ENCODE results near the gene HAGHL.

The HAGHL gene

DNA sequence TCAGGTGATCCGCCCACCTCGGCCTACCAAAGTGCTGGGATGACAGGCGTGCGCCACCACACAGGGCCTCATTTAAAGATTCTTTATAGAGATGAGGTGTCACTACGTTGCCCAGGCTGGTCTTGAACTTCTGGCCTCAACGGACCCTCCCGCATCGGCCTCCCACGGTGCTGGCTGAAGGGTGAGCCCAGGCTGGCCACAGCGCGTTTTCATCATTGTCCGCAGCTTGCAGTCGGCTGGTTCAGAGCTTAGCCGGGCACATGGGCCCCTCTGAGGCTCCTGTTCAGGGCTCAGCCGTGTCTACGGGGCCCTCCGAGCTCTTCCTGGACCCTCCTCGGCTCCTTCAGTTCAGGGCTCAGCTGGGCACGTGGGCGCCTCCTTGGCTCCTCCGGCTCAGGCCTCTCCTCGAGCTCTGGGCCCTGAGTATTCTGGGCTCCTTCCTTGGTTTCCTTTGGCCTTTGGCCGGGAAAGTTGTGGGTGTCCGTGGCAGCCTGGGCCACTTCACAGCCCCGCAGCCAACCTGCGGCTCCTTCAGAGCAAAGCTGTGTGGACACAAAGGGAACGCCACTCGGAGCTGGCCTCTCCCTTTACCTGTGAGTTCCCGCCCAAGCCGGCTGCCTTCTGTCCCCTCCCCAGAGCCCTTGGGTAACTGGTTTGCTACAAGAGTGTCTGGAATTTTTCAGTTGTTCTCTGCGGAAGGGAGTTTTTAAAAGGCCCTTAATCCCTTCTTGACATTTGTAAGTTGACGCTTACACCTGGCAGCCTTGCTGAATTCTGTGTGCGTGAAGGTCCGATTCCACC, 32.4 kb downstream of the HAGHL start:
- no peak for DNase-seq (ENCODE audit: low read depth in 2 of 2)

DNA sequence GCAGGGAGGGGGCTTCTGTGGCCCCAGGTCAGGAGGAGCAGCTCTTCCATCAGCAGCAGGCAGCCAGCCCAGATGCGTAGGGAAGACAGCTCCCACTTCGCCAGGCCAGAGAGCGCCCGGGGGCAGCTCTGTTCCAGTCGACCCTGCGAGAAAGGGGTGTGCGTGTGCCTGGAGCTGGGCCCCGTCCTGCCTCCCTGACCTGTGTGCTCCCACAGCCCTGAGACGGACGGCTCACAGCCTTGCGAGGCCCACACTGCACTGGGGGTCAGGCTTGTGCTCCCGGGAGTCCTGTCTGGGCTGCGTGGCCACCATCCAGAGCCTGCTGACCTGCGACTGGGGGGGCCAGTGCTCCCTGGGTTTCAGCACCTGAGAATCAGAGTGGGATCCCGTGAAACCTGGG, 33.2 kb downstream of the HAGHL start:
- no peak for DNase-seq (ENCODE audit: low read depth in 2 of 2)

DNA sequence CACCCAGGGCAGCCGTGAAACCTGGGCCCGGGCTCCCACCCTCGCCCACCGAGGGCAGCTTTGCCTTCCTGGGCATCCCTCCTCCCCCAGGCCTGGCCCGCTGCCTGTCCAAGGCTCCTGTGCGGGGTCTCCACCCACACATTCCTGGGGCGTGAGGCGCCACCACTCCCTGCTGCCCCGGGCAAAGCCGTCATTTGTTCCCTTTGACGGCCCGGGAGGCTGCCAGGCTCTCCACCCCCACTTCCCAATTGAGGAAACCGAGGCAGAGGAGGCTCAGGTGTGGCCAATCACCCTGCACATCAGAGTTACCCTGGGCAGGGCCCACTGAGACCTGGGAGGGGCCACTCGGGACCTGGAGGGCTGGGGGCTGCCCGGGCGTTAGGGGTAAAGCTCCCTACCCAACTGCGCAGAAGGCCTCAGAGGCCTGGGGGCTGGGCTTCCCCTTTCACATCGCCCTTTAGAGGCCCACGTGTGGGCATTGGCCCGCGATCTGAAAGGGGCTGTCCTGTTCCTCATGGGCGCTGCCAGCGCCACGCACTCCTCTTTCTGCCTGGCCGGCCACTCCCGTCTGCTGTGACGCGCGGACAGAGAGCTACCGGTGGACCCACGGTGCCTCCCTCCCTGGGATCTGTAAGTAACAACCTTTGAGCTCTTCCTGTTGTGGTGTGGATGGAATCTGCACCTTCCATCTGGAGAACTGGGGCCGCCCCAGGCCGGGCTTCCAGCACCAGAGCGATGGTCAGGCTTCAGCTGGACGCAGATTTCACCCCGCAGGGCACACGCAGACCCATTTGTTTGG, 33.8 kb downstream of the HAGHL start, which contains the start of gene MSLN:
Gene MSLN (plus strand): TSS at position 190 of the 799 bp plus-strand sequence. CDS start 1,947 bp downstream, outside the sequence.
- DNase-seq (ENCODE audit: low read depth in 2 of 2): no peak

DNA sequence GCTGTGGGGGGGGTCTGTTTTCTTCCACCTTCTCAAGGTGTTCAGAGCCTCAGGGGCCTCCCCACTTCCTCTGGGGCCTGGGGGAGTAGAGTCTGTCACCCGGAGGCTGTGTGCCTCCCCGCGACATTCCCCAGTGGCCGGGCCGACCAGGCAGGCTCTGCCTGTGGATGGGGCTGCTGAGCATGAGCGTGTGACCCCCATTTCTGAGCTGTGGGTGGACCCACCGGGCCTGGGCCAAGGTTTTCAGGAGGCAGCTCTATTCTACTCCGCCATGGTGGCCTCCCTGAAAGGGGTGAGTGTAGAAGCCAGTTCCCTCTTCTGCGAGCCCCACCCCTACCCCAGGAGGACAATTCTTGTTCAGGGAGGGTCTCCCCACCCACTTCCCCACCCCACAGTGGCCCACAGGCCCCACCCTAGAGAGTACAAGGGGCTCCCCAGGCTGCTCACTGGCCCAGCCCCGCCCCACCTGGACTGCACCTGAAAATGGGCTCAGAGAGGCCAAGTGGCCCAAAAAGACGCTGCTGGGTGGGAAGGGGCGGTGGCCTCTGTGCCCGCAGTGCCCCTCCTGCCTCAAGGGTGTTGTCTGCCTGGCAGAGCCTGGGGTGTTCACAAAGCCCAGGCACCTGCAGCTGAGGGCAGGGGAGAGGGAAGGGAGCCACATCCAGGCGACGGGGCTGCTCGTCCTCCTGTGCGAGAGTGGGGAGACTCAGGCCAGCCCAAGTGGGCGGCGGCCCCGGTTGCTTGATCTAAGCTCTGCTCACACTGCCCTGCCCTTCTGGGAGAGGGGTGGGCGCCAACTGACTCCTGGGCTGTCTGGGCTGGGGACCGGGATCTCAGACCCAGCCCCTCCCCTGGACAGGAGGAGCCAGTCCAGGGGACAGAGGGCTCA, 35.0 kb downstream of the HAGHL start:
- no peak for DNase-seq (ENCODE audit: low read depth in 2 of 2)

DNA sequence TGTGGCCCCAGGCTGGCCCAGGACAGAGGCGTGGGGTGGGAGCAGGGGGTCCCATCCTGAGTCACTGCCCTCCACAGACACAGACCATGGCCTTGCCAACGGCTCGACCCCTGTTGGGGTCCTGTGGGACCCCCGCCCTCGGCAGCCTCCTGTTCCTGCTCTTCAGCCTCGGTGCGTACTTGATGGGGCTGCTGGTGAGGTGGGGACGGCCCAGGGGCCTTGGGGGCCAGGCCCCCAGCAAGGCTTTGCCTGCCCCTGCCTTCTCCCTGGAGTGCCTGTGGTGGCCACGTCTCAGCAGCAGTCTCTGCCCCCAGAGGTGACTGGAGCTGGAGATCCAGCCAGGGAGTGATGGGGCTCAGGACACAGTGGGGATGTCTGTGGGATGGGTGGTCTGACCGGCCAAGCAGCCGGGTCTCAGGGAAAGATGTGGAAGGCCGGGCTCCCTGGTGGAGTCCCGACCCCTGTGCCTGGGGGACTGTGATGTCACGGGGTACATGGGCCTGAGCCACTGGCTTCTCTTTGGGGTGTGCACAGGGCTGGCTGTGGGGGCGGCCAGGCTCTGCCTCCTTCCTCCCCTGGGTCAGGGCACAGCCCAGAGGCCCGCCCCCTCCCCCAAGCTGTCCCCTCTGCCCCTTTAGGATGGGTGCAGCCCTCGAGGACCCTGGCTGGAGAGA, 35.8 kb downstream of the HAGHL start:
- no peak for DNase-seq (ENCODE audit: low read depth in 2 of 2)

DNA sequence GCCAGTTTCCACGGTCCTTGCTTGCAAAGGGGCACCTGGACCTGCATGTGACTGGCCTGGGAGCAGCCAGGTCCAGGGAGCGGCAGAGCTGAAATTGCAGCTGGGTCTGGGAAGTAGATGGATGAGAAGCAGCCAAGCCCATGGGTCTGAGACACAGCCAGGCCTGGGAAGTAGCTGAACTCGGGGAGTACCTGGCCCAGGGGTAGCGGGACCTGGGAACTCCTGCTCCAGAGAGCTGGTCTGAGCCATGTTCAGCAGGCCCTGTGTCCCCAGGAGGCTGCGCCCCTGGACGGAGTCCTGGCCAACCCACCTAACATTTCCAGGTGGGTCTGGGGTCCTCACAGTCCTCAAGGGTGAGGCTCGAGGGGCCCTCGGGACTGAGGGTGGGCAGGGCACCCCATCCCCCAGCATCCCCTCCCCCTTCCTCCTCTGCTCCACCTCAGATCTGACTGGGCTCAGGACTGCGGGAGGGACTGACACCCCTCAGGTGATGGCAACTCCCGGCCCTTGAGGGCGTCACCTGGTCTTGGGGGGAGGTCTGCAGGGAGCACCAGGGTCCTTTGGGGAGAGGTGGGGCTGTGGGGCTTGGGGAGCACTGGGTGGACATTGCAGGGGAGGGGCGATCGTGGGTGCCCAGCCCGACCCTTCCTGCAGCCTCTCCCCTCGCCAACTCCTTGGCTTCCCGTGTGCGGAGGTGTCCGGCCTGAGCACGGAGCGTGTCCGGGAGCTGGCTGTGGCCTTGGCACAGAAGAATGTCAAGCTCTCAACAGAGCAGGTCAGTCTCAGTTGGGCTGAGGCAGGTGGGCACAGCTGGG, 36.7 kb downstream of the HAGHL start:
- no peak for DNase-seq (ENCODE audit: low read depth in 2 of 2)

DNA sequence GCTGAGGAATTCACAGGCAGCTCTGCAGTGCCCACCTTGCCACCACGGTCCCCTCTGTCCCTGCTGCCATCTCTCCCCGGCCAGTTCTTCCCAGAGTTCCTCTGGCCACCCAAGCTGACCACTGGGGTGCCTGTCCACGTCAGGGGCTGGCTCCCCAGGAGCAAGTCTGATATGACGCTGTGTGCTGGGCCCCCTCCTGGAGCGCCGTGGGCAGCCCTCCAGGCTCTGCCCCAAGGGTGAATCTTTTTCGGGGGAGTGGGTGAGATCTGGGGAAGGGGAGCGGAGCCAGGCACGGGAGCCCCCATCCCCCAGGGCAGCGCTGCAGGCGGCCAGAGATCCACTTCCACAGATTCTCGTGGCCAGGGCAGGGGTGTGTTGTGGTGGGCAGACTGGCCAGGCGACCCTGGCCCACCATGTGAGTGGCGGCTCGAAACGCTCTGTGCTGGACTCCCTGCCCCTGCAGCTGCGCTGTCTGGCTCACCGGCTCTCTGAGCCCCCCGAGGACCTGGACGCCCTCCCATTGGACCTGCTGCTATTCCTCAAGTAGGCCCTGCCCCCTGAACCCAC, 37.4 kb downstream of the HAGHL start:
- DNase-seq (ENCODE audit: low read depth in 2 of 2): no peak

DNA sequence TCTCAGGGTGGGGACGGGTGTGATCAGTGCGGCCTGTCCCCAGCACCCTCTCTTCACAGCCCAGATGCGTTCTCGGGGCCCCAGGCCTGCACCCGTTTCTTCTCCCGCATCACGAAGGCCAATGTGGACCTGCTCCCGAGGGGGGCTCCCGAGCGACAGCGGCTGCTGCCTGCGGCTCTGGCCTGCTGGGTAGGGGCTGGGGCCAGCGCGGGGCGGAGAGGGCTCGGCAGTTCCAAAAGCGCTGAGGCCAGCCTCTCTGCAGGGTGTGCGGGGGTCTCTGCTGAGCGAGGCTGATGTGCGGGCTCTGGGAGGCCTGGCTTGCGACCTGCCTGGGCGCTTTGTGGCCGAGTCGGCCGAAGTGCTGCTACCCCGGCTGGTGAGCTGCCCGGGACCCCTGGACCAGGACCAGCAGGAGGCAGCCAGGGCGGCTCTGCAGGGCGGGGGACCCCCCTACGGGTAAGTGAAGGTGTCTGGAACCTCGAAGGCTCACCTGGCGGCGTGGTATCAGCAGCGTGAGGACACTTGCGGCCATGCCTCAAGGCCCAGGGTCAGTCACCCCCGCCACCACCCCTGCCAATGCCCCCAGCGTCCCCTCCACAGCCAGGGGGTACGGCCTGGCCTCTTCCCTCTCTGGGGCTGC, 38.1 kb downstream of the HAGHL start:
- DNase-seq (ENCODE audit: low read depth in 2 of 2): no peak

DNA sequence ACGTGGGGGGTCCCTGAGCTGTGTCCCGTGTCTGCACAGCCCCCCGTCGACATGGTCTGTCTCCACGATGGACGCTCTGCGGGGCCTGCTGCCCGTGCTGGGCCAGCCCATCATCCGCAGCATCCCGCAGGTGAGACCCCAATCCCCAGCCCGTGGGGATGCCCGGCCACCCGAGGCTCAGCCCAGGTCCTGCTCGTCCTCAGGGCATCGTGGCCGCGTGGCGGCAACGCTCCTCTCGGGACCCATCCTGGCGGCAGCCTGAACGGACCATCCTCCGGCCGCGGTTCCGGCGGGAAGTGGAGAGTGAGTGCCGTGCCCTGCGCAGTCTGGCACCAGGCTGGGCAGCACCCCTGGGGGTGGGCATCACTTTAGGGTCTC, 38.6 kb downstream of the HAGHL start:
- DNase-seq (ENCODE audit: low read depth in 2 of 2): no peak

DNA sequence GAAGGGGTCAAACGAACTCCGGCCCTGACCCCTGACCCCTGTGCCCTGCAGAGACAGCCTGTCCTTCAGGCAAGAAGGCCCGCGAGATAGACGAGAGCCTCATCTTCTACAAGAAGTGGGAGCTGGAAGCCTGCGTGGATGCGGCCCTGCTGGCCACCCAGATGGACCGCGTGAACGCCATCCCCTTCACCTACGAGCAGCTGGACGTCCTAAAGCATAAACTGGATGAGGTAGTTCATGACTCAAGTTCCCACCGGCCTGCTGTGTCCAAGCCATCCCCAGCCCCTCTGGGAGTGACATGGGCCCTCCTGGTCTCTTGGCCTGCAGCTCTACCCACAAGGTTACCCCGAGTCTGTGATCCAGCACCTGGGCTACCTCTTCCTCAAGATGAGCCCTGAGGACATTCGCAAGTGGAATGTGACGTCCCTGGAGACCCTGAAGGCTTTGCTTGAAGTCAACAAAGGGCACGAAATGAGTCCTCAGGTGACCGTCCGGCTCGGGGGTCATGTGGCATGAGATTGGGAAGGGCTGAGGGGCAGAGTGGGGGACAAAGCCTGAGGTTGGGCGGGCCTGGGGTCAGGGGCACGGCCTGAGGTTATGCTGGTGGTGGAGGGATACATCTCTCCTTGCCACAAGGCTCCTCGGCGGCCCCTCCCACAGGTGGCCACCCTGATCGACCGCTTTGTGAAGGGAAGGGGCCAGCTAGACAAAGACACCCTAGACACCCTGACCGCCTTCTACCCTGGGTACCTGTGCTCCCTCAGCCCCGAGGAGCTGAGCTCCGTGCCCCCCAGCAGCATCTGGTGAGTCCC, 39.3 kb downstream of the HAGHL start:
- no peak for DNase-seq (ENCODE audit: low read depth in 2 of 2)

DNA sequence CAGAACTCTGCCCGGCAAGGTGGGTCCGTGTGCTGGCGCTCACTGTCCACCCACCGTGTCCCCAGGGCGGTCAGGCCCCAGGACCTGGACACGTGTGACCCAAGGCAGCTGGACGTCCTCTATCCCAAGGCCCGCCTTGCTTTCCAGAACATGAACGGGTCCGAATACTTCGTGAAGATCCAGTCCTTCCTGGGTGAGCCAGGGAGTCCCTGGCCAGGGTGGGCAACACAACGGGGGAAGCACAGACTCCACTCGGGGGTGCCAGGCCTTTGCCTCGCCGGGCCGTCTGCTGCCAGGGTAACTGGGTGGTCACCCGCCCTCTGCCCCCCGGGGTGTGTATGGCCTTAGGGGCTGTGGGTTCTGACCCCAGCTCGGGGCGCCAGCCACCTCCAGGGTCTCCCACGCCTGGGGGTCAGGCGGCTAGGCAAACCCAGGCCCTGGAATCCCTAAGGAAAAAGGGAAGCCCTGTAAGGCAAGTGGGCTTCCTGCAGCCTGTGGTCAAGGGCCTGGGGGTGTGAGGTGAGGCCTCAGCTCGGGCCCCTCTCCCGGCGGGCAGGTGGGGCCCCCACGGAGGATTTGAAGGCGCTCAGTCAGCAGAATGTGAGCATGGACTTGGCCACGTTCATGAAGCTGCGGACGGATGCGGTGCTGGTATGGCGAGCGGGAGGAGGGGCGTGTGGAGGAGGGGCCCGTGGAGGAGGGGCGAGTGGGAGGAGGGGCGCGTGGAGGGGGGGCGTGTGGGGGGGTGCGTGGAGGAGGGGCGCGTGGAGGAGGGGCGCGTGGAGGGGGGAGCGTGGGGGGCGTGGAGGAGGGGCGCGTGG, 40.1 kb downstream of the HAGHL start:
- no peak for DNase-seq (ENCODE audit: low read depth in 2 of 2)

DNA sequence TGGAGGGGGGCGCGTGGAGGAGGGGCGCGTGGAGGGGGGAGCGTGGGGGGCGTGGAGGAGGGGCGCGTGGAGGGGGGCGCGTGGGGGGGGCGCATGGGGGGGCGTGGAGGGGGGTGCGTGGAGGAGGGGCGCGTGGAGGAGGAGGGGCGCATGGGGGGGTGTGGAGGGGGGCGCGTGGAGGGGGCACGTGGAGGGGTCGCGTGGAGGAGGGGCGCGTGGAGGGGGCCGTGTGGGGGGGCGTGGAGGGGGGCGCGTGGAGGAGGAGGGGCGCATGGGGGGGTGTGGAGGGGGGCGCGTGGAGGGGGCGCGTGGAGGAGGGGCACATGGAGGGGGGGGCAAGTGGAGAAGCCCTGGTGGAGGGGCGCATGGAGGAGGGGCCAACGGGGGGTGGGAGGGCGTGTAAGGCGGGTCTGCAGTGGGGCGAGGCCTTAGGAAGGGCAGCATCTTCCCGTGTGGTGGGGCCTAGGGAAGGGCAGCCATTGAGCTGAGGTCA, 40.9 kb downstream of the HAGHL start:
- DNase-seq (ENCODE audit: low read depth in 2 of 2): no peak

DNA sequence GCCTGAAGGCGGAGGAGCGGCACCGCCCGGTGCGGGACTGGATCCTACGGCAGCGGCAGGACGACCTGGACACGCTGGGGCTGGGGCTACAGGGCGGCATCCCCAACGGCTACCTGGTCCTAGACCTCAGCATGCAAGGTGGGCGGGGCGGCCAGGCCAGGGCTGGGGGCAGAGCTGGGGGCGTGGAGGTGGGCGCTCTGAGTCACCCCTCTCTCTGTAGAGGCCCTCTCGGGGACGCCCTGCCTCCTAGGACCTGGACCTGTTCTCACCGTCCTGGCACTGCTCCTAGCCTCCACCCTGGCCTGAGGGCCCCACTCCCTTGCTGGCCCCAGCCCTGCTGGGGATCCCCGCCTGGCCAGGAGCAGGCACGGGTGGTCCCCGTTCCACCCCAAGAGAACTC, 41.5 kb downstream of the HAGHL start:
- DNase-seq (ENCODE audit: low read depth in 2 of 2): no peak

DNA sequence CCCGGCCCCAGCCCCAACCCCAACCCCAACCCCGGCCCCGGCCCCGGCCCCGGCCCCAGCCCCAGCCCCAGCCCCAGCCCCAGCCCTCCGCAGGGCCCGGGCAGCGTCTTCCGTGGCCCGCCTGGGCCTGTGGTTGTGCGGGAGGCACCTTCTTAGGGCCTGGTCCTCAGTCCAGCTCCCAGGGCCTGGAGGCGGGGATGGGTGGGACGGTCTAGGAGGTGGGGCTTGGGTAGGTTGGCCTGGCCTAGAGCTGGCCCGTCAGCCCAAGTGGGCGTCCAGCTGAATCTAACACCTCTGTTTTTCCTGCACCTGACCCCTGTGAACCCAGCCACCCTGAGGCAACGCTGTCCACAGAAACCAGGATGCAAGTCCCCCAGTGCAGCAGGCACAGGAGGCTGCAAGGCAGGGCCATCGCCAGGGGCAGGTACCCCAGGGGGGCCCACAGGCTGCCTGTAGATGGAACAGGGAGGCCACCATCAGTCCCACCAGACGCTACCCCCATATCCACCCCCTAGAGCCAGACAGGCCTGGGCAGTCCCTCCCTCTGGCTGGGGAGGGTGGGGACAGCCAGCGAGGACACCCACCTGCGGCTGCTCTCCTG, 42.4 kb downstream of the HAGHL start:
- no peak for DNase-seq (ENCODE audit: low read depth in 2 of 2)

DNA sequence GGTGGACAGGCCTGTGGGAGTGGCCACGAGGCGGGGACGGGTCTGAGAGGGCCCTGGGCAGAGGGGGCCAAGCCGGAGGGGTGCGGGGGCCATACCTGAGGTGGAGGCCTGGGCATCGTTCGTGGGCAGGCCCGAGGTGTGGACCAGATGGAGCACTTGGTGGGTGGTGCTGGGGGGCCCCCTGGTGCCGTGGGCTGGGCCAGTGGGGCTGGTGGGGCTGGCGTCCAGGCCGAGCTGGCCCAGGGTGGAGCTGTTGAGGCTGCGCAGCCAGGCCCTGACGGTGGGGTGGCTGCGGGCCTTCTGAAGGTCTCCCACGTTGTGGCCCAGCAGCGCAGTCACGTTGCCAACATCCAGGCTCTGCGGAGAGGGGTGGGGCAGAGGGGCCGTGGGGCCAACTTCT, 43.0 kb downstream of the HAGHL start:
- DNase-seq (ENCODE audit: low read depth in 2 of 2): no peak

DNA sequence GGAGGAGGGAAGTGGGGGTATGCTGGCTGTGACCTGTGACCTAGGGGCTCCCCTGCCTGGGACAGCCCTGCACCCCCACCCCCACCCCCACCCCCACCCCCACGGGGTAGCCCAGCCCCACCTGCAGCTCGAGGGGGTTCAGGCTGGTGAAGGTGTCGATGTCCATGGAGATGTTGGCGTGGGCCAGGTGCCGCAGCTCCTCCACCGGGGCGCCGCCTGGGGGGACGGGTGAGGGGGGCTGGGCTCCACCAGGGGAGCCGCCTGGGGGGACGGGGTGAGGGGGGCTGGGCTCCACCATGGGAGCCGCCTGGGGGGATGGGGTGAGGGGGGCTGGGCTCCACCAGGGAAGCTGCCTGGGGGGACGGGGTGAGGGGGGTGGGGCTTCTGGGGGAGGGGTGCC, 43.5 kb downstream of the HAGHL start:
- DNase-seq (ENCODE audit: low read depth in 2 of 2): no peak

DNA sequence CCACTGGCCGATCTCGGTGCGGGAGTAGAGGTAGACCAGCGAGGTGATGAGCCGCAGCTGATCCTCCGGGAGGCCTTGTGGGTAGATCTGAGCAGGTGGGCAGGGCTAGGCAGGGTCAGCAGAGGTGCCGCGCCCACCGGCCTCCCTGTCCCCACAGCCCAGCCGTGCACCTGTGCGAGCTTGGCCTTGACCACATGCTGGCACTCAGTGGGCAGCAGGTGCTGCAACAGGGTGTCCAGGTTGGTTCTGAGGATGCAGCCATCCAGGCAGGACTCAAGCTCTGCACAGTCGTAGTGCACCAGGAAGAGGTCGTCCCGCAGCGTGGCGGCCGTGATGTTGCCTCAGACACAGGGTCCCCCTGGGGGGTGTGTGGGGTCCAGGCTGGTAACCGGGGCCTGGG, 46.1 kb downstream of the HAGHL start:
- no peak for DNase-seq (ENCODE audit: low read depth in 2 of 2)

All from stimulated activated CD4-positive, alpha-beta T cell treated with anti-CD3 and anti-CD28 coated beads, Interleukin-1b, Interleukin-23, amount 100 ng/mL, for 4 hours (primary cell).